ENCODE results near the gene ITGB2. TPM values are rescaled to one million over a fixed set of nuclear protein-coding genes. Genes with fewer than 3 reads are reported as not detected.

The ITGB2 gene
- total RNA-seq, 4 donors from 2014 or later, result 33.2 to 110 (median 44.0) TPM

- Histone ChIP-seq H3K4me1 (peaks cover 20 to 31% (median 28%) of the 10 kb centered on the region in 4 donors), H3K36me3 (no peaks in the 10 kb centered on the region), H3K9me3 (no peaks in the 10 kb centered on the region), H3K27ac (replicated peaks in 1 of 4) (no peak overlapping the region), H3K27me3 (no peaks in the 10 kb centered on the region), H3K4me3 (no peak overlapping the region)
- TF ChIP-seq POLR2AphosphoS5 (IDR thresholded peaks at IDR 0.05) (no peak), POLR2A (IDR thresholded peaks at IDR 0.05; ENCODE audit: low read depth) (no peak), CTCF (IDR thresholded peaks at IDR 0.05) (no peak), EP300 (IDR thresholded peaks at IDR 0.05) (no peak)
- intact Hi-C loops (cut with DNase I), result no loop called here
- DNase-seq (ENCODE audit: extremely low spot score), result no peak
- 65% methylated on average over 13 of the region's 13 CpGs for WGBS
Observed at GRCh38 chr21:44878053-44878982, 42.4 kb downstream of the ITGB2 start.

GRCh38 chr21:44876849-44877575 lies 43.7 kb downstream of the ITGB2 start:
- H3K27ac ChIP-seq (replicated peaks in 1 of 4), result no peak overlapping the region
- H3K4me1 ChIP-seq, result peaks cover 28 to 38% (median 31%) of the 10 kb centered on the region in 4 donors
- intact Hi-C loops (cut with DNase I), result no loop called here
- no peaks in the 10 kb centered on the region for H3K36me3 ChIP-seq
- DNase-seq (ENCODE audit: extremely low spot score), result no peak
- TF ChIP-seq EP300 (IDR thresholded peaks at IDR 0.05), result no peak
- no peak for TF ChIP-seq POLR2AphosphoS5 (IDR thresholded peaks at IDR 0.05)
- no peak for TF ChIP-seq CTCF (IDR thresholded peaks at IDR 0.05)
- no peak for TF ChIP-seq POLR2A (IDR thresholded peaks at IDR 0.05; ENCODE audit: low read depth)
- H3K27me3 ChIP-seq, result no peaks in the 10 kb centered on the region
- no peak overlapping the region for H3K4me3 ChIP-seq
- WGBS, result 95% methylated on average over 12 of the region's 12 CpGs
- H3K9me3 ChIP-seq, result no peaks in the 10 kb centered on the region

GRCh38 chr21:44875316-44875700 lies 45.4 kb downstream of the ITGB2 start:
- DNase-seq (ENCODE audit: extremely low spot score), result no peak
- H3K27me3 ChIP-seq, result no peaks in the 10 kb centered on the region
- H3K4me1 ChIP-seq, result peaks cover 37 to 49% (median 43%) of the 10 kb centered on the region in 4 donors
- TF ChIP-seq CTCF (IDR thresholded peaks at IDR 0.05) (peak; percentile 17 to 52 (median 31)), POLR2A (IDR thresholded peaks at IDR 0.05; ENCODE audit: low read depth) (no peak), POLR2AphosphoS5 (IDR thresholded peaks at IDR 0.05) (peak in 1 of 2 donors; percentile 34)
- peak overlapping the region; percentile 84 to 99 (median 96) for H3K4me3 ChIP-seq
- no peaks in the 10 kb centered on the region for H3K9me3 ChIP-seq
- peak overlapping the region; percentile 96 to 98 (median 97) for H3K27ac ChIP-seq (replicated peaks in 1 of 4)
- intact Hi-C loops (cut with DNase I), result loop anchor here (2.0 kb wide), 1 partner anchor 75 kb away; the partner anchor contains the start of gene UBE2G2
- WGBS, result 27% methylated on average over 6 of the region's 6 CpGs
- H3K36me3 ChIP-seq, result no peaks in the 10 kb centered on the region

GRCh38 chr21:44874497-44875315 lies 46.0 kb downstream of the ITGB2 start:
- H3K27ac ChIP-seq (replicated peaks in 1 of 4), result peak overlapping the region; percentile 96 to 98 (median 97)
- WGBS, result 9% methylated on average over 29 of the region's 49 CpGs
- no peak for DNase-seq (ENCODE audit: extremely low spot score)
- no peaks in the 10 kb centered on the region for H3K36me3 ChIP-seq
- peaks cover 39 to 55% (median 49%) of the 10 kb centered on the region in 4 donors for H3K4me1 ChIP-seq
- TF ChIP-seq POLR2AphosphoS5 (IDR thresholded peaks at IDR 0.05) (peak in 1 of 2 donors; percentile 66), EP300 (IDR thresholded peaks at IDR 0.05) (no peak), POLR2A (IDR thresholded peaks at IDR 0.05; ENCODE audit: low read depth) (no peak), CTCF (IDR thresholded peaks at IDR 0.05) (no peak)
- no peaks in the 10 kb centered on the region for H3K9me3 ChIP-seq
- peak overlapping the region; percentile 84 to 99 (median 96) for H3K4me3 ChIP-seq
- intact Hi-C loops (cut with DNase I), result loop anchor here (2.0 to 5.0 kb wide), 2 partner anchors 57 to 74 kb away; partner anchors contain the start of genes SUMO3 and UBE2G2
- H3K27me3 ChIP-seq, result no peaks in the 10 kb centered on the region
